ENCODE measurements around the gene PDCD4.

PDCD4 gene

GRCh38 chr10:110847374-110847773 lies 24.4 kb upstream of the PDCD4 start:
- Histone ChIP-seq H3K27me3 (ENCODE audit: insufficient read depth, poor library complexity, severe bottlenecking) (no peaks in the 10 kb centered on the region), H3K36me3 (ENCODE audit: low read depth) (no peaks in the 10 kb centered on the region), H3K27ac (ENCODE audit: poor library complexity, severe bottlenecking) (no peak overlapping the region), H3K4me1 (ENCODE audit: insufficient read depth, poor library complexity, severe bottlenecking) (peaks cover 13% of the 10 kb centered on the region), H3K4me3 (ENCODE audit: severe bottlenecking) (no peak overlapping the region), H3K9me3 (ENCODE audit: severe bottlenecking) (no peaks in the 10 kb centered on the region)
- no peak for TF ChIP-seq CTCF (IDR thresholded peaks at IDR 0.05; ENCODE audit: poor library complexity, severe bottlenecking)
- DNase-seq (ENCODE audit: low spot score) = no peak
- ATAC-seq (ENCODE audit: low read depth) = no peak

DNA sequence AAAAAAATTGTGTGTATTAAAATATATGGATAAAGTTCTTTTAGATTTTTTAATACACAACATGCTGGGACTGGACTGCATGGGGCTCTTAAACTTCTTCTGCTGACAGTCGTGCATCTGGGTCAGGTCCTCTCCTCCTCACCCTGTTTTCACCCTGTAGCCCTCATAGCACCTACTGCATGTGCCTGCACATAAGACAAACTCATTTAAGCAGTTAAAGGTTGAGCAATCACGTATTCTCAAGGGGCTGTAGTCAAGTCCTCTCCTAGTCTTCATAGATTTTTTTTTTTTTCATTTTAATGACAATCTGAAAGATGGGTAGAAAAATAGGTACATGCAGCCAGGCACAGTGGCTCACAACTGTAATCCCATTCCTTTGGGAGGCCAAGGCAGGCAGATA lies 23.6 kb upstream of the PDCD4 start:
- Histone ChIP-seq H3K27ac (ENCODE audit: poor library complexity, severe bottlenecking) (no peak overlapping the region), H3K27me3 (ENCODE audit: insufficient read depth, poor library complexity, severe bottlenecking) (no peaks in the 10 kb centered on the region), H3K9me3 (ENCODE audit: severe bottlenecking) (no peaks in the 10 kb centered on the region), H3K36me3 (ENCODE audit: low read depth) (no peaks in the 10 kb centered on the region), H3K4me1 (ENCODE audit: insufficient read depth, poor library complexity, severe bottlenecking) (peaks cover 20% of the 10 kb centered on the region), H3K4me3 (ENCODE audit: severe bottlenecking) (no peak overlapping the region)
- ATAC-seq (ENCODE audit: low read depth) (no peak), DNase-seq (ENCODE audit: low spot score) (no peak)
- TF ChIP-seq CTCF (IDR thresholded peaks at IDR 0.05; ENCODE audit: poor library complexity, severe bottlenecking) = no peak

- H3K36me3 ChIP-seq (ENCODE audit: low read depth) = no peaks in the 10 kb centered on the region
- no peaks in the 10 kb centered on the region for H3K9me3 ChIP-seq (ENCODE audit: severe bottlenecking)
- no peak for ATAC-seq (ENCODE audit: low read depth)
- no peak overlapping the region for H3K4me3 ChIP-seq (ENCODE audit: severe bottlenecking)
- no peak for TF ChIP-seq CTCF (IDR thresholded peaks at IDR 0.05; ENCODE audit: poor library complexity, severe bottlenecking)
- H3K27me3 ChIP-seq (ENCODE audit: insufficient read depth, poor library complexity, severe bottlenecking) = no peaks in the 10 kb centered on the region
- H3K27ac ChIP-seq (ENCODE audit: poor library complexity, severe bottlenecking) = no peak overlapping the region
- peaks cover 30% of the 10 kb centered on the region for H3K4me1 ChIP-seq (ENCODE audit: insufficient read depth, poor library complexity, severe bottlenecking)
- no peak for DNase-seq (ENCODE audit: low spot score)
Observed at GRCh38 chr10:110850099-110850498, 21.6 kb upstream of the PDCD4 start.

GRCh38 chr10:110851020-110851612 lies 20.6 kb upstream of the PDCD4 start:
- no peak for DNase-seq (ENCODE audit: low spot score)
- H3K4me1 ChIP-seq (ENCODE audit: insufficient read depth, poor library complexity, severe bottlenecking) = peaks cover 30% of the 10 kb centered on the region
- no peaks in the 10 kb centered on the region for H3K36me3 ChIP-seq (ENCODE audit: low read depth)
- no peaks in the 10 kb centered on the region for H3K9me3 ChIP-seq (ENCODE audit: severe bottlenecking)
- H3K27ac ChIP-seq (ENCODE audit: poor library complexity, severe bottlenecking) = peak overlapping the region; percentile 65
- H3K4me3 ChIP-seq (ENCODE audit: severe bottlenecking) = no peak overlapping the region
- H3K27me3 ChIP-seq (ENCODE audit: insufficient read depth, poor library complexity, severe bottlenecking) = no peaks in the 10 kb centered on the region
- TF ChIP-seq CTCF (IDR thresholded peaks at IDR 0.05; ENCODE audit: poor library complexity, severe bottlenecking) = no peak
- no peak for ATAC-seq (ENCODE audit: low read depth)

DNA sequence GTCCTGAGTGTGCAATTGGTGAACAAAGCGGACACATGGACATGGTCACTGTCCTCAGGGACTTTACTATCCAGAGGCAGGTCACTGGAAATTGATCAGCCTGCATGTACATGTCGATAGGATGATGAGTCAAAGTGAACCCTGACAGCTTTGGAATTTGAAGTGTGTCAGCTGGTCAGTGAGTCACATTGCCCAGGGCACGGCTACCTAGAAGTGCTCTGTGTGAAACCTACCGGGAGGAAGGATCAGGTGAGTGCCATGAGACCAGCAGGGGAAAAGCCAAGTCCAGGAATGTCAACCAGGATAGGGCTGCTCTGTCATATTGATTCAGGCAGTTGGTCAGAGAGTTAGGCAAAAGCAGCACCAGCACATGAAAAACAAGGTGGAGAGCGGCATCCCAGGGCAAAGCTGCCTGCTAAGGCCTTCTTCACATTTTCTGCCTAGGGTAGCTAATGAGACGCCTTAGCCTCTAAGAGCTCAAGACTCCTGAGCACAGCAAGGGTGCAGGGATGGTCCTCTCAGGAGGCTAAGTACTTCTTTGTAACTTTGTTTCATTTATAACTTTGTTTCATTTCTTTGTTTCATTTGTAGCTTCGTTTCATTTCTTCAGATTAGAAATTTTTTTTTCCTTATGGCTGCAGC lies 19.4 kb upstream of the PDCD4 start:
- DNase-seq (ENCODE audit: low spot score) = peak; percentile 91
- Histone ChIP-seq H3K4me1 (ENCODE audit: insufficient read depth, poor library complexity, severe bottlenecking) (peaks cover 30% of the 10 kb centered on the region), H3K36me3 (ENCODE audit: low read depth) (no peaks in the 10 kb centered on the region), H3K4me3 (ENCODE audit: severe bottlenecking) (no peak overlapping the region), H3K27ac (ENCODE audit: poor library complexity, severe bottlenecking) (peak overlapping the region; percentile 65), H3K27me3 (ENCODE audit: insufficient read depth, poor library complexity, severe bottlenecking) (no peaks in the 10 kb centered on the region), H3K9me3 (ENCODE audit: severe bottlenecking) (no peaks in the 10 kb centered on the region)
- TF ChIP-seq CTCF (IDR thresholded peaks at IDR 0.05; ENCODE audit: poor library complexity, severe bottlenecking) = no peak
- peak; percentile 98 for ATAC-seq (ENCODE audit: low read depth)

Measured in RWPE2 (cell line).